Activated CD4-positive, alpha-beta T cell treated with anti-CD3 and anti-CD28 coated beads for 36 hours (primary cell): ENCODE data around the gene RMND1. TPM values are rescaled to one million over a fixed set of nuclear protein-coding genes. Genes with fewer than 3 reads are reported as not detected.
"Not testable (repeated sequence)": the region's sequence is repeated elsewhere in the genome, so short reads cannot be mapped to it uniquely, and the experiment has no call there.

ENCODE experiments used
- ATAC-seq: fragments of 200-7000 bp; cut with Tn5 transposase; one replicate; pipeline ENCODE4 v1.10.0; 2021; ENCODE audit warnings: mild to moderate bottlenecking, moderate library complexity
- CTCF ChIA-PET: fragments of 350-600 bp; sonication (Branson Sonifier 250); formaldehyde crosslinking; loops from one replicate; lab custom pipeline; 2021; ENCODE audit warnings: antibody characterized with exemption; lab: Charles Lee
- POLR2A ChIA-PET: fragments of 350-600 bp; sonication (Branson Sonifier 250); formaldehyde crosslinking; loops from one replicate; lab custom pipeline; 2021; ENCODE audit warnings: antibody characterized with exemption, inconsistent platforms; lab: Charles Lee
- DNase-seq: peaks from one replicate; pipeline ENCODE4 v3.0.0-alpha.2; 2020
- H3K27ac Mint-ChIP-seq: one replicate; pipeline ENCODE4 v1.8.0; 2021; ENCODE audit warnings: mixed read lengths
- H3K27me3 Mint-ChIP-seq: one replicate; pipeline ENCODE4 v1.8.0; 2021; ENCODE audit warnings: mixed read lengths
- H3K36me3 Mint-ChIP-seq: one replicate; pipeline ENCODE4 v1.8.0; 2021; ENCODE audit warnings: low read depth, mixed read lengths
- H3K4me1 Mint-ChIP-seq: one replicate; pipeline ENCODE4 v1.8.0; 2021; ENCODE audit warnings: mixed read lengths
- H3K4me3 Mint-ChIP-seq: one replicate; pipeline ENCODE4 v1.8.0; 2021; ENCODE audit warnings: mild to moderate bottlenecking, moderate library complexity, mixed read lengths
- H3K9me3 Mint-ChIP-seq: one replicate; pipeline ENCODE4 v1.8.0; 2021; ENCODE audit warnings: low read depth, mixed read lengths
- intact Hi-C, 2 experiments: fragments of 100-400 bp; cut with DNase I in 1 of 2; cut with micrococcal nuclease in 1 of 2; formaldehyde crosslinking; loops; one replicate each; pipeline versions ENCODE4 v1.14.2 to v1.15.1; 2022 to 2024; cut with DNase I, micrococcal nuclease
- total RNA-seq, 2 experiments: library from RNA; stranded (reverse); gene quantifications; one replicate each; pipeline ENCODE4 v1.2.3, GENCODE V29; 2021

RMND1 gene
- total RNA-seq, 2 experiments from 2014 or later, result 20.8 to 21.5 TPM

GRCh38 chr6:151483994-151484393 lies 32.1 kb upstream of the RMND1 start:
- H3K27me3 Mint-ChIP-seq, result no peaks in the 10 kb centered on the region
- H3K4me1 Mint-ChIP-seq, result peaks cover 20% of the 10 kb centered on the region
- H3K4me3 Mint-ChIP-seq, result no peak overlapping the region
- CTCF ChIA-PET, result interaction anchor here (0.8 to 2.2 kb wide), 4 partner anchors 9 to 77 kb away, joined by 3 to 5 read pairs (median 4); no protein-coding TSS in a partner anchor
- no peaks in the 10 kb centered on the region for H3K9me3 Mint-ChIP-seq
- ATAC-seq (no peak), DNase-seq (no peak)
- POLR2A ChIA-PET, result no interaction called here
- H3K36me3 Mint-ChIP-seq, result peaks cover 2% of the 10 kb centered on the region
- intact Hi-C loops, result loop anchor here in 1 of 2 experiments (10.0 kb wide), 1 partner anchor 469 kb away; no protein-coding TSS in a partner anchor
- no peak overlapping the region for H3K27ac Mint-ChIP-seq

- ATAC-seq (peak; percentile 51), DNase-seq (no peak)
- ChIA-PET CTCF (interaction anchor here (0.9 to 1.0 kb wide), 2 partner anchors 9 kb away, joined by 3 to 4 read pairs; no protein-coding TSS in a partner anchor), POLR2A (interaction anchor here (0.7 kb wide), 1 partner anchor 820 kb away, joined by 3 read pairs; no protein-coding TSS in a partner anchor)
- Mint-ChIP-seq H3K4me1 (peaks cover 20% of the 10 kb centered on the region), H3K27me3 (no peaks in the 10 kb centered on the region), H3K27ac (peak overlapping the region; percentile 93), H3K36me3 (peaks cover 2% of the 10 kb centered on the region), H3K9me3 (no peaks in the 10 kb centered on the region), H3K4me3 (peak overlapping the region; percentile 57)
- intact Hi-C loops, result loop anchor here in 1 of 2 experiments (10.0 kb wide), 1 partner anchor 467 kb away; no protein-coding TSS in a partner anchor
These were observed 30.4 kb upstream of the RMND1 start for GRCh38 chr6:151482290-151482689.

- H3K27me3 Mint-ChIP-seq, result no peaks in the 10 kb centered on the region
- H3K9me3 Mint-ChIP-seq, result no peaks in the 10 kb centered on the region
- peaks cover 20% of the 10 kb centered on the region for H3K4me1 Mint-ChIP-seq
- CTCF ChIA-PET, result interaction anchor here (0.9 to 1.0 kb wide), 2 partner anchors 9 kb away, joined by 3 to 4 read pairs; no protein-coding TSS in a partner anchor
- peaks cover 2% of the 10 kb centered on the region for H3K36me3 Mint-ChIP-seq
- DNase-seq, result no peak
- H3K27ac Mint-ChIP-seq, result no peak overlapping the region
- intact Hi-C loops, result loop anchor here in 1 of 2 experiments (10.0 kb wide), 1 partner anchor 467 kb away; no protein-coding TSS in a partner anchor
- H3K4me3 Mint-ChIP-seq, result no peak overlapping the region
- POLR2A ChIA-PET, result no interaction called here
- no peak for ATAC-seq
These were observed 29.9 kb upstream of the RMND1 start for GRCh38 chr6:151481786-151482185.

- POLR2A ChIA-PET, result no interaction called here
- CTCF ChIA-PET, result interaction anchor here (0.5 to 1.1 kb wide), 4 partner anchors 9 to 860 kb away, joined by 3 read pairs; no protein-coding TSS in a partner anchor
- H3K9me3 Mint-ChIP-seq, result no peaks in the 10 kb centered on the region
These were observed 26.7 kb upstream of the RMND1 start for GRCh38 chr6:151478670-151479069.

GRCh38 chr6:151477726-151478125 lies 25.8 kb upstream of the RMND1 start:
- H3K27me3 Mint-ChIP-seq, result no peaks in the 10 kb centered on the region
- no peak for ATAC-seq
- peaks cover 13% of the 10 kb centered on the region for H3K4me1 Mint-ChIP-seq
- ChIA-PET CTCF (interaction anchor here (1.1 kb wide), 1 partner anchor 10 kb away, joined by 3 read pairs; no protein-coding TSS in a partner anchor), POLR2A (no interaction called here)
- H3K36me3 Mint-ChIP-seq, result peaks cover 2% of the 10 kb centered on the region
- DNase-seq, result no peak
- H3K4me3 Mint-ChIP-seq, result no peak overlapping the region
- H3K9me3 Mint-ChIP-seq, result no peaks in the 10 kb centered on the region
- intact Hi-C loops, result loop anchor here in 1 of 2 experiments (5.0 kb wide), 1 partner anchor 35 kb away; no protein-coding TSS in a partner anchor
- H3K27ac Mint-ChIP-seq, result no peak overlapping the region

More at GRCh38 chr6:151478670-151479069, 26.7 kb upstream of the RMND1 start:
- DNase-seq, result no peak
- no peak for ATAC-seq
- no peak overlapping the region for H3K27ac Mint-ChIP-seq
- H3K27me3 Mint-ChIP-seq, result no peaks in the 10 kb centered on the region
- intact Hi-C loops, result loop anchor here in 1 of 2 experiments (5.0 kb wide), 1 partner anchor 36 kb away; no protein-coding TSS in a partner anchor
- peaks cover 2% of the 10 kb centered on the region for H3K36me3 Mint-ChIP-seq
- H3K4me1 Mint-ChIP-seq, result peaks cover 15% of the 10 kb centered on the region
- no peak overlapping the region for H3K4me3 Mint-ChIP-seq

GRCh38 chr6:151475653-151476523 lies 24.0 kb upstream of the RMND1 start:
- no peaks in the 10 kb centered on the region for H3K9me3 Mint-ChIP-seq
- no peaks in the 10 kb centered on the region for H3K36me3 Mint-ChIP-seq
- no peaks in the 10 kb centered on the region for H3K27me3 Mint-ChIP-seq
- intact Hi-C loops, result loop anchor here (1.0 to 5.0 kb wide), 4 partner anchors 23 to 70 kb away; no protein-coding TSS in a partner anchor
- ATAC-seq (peak; percentile 33), DNase-seq (peak; percentile 65)
- ChIA-PET POLR2A (no interaction called here), CTCF (interaction anchor here (0.7 to 1.5 kb wide), 3 partner anchors 9 to 269 kb away, joined by 4 to 5 read pairs (median 4); partner anchors contain the start of gene RMND1)
- no peak overlapping the region for H3K4me3 Mint-ChIP-seq
- no peak overlapping the region for H3K27ac Mint-ChIP-seq
- no peaks in the 10 kb centered on the region for H3K4me1 Mint-ChIP-seq

- Mint-ChIP-seq H3K9me3 (no peaks in the 10 kb centered on the region), H3K36me3 (peaks cover 15% of the 10 kb centered on the region), H3K27me3 (no peaks in the 10 kb centered on the region), H3K27ac (no peak overlapping the region), H3K4me1 (peaks cover 7% of the 10 kb centered on the region), H3K4me3 (no peak overlapping the region)
- ChIA-PET CTCF (no interaction called here), POLR2A (no interaction called here)
- intact Hi-C loops, result no loop called here
- ATAC-seq (no peak), DNase-seq (no peak)
These were observed 12.8 kb upstream of the RMND1 start for GRCh38 chr6:151464702-151465101.

- Mint-ChIP-seq H3K36me3 (peaks cover 15% of the 10 kb centered on the region), H3K9me3 (no peaks in the 10 kb centered on the region), H3K27ac (no peak overlapping the region), H3K27me3 (no peaks in the 10 kb centered on the region), H3K4me1 (peaks cover 7% of the 10 kb centered on the region), H3K4me3 (no peak overlapping the region)
- no peak for ATAC-seq
- CTCF ChIA-PET, result no interaction called here
- DNase-seq, result no peak
- intact Hi-C loops, result loop anchor here in 1 of 2 experiments (1.0 kb wide), 1 partner anchor 7 kb away; no protein-coding TSS in a partner anchor
- POLR2A ChIA-PET, result no interaction called here
These were observed 9.7 kb upstream of the RMND1 start for GRCh38 chr6:151461673-151462072.

- DNase-seq, POLR2A ChIA-PET, CTCF ChIA-PET, H3K27me3 Mint-ChIP-seq, ATAC-seq, H3K4me3 Mint-ChIP-seq, H3K27ac Mint-ChIP-seq, H3K36me3 Mint-ChIP-seq, H3K9me3 Mint-ChIP-seq: not testable (repeated sequence)
- intact Hi-C loops, result loop anchor here in 1 of 2 experiments (10.0 kb wide), 1 partner anchor 1451 kb away; no protein-coding TSS in a partner anchor
- peaks cover 20% of the 10 kb centered on the region for H3K4me1 Mint-ChIP-seq
These were observed 3.9 kb upstream of the RMND1 start for GRCh38 chr6:151455751-151456398.

GRCh38 chr6:151452750-151453427 lies 963 bp upstream of the RMND1 start:
- Mint-ChIP-seq H3K9me3 (no peaks in the 10 kb centered on the region), H3K27ac (peak overlapping the region; percentile 85), H3K36me3 (peaks cover 8% of the 10 kb centered on the region), H3K4me1 (peaks cover 27% of the 10 kb centered on the region), H3K4me3 (peak overlapping the region; percentile 96), H3K27me3 (no peaks in the 10 kb centered on the region)
- intact Hi-C loops, result loop anchor here (1.0 to 10.0 kb wide), 10 partner anchors 23 to 1886 kb away; partner anchors contain the start of genes FBXO5 (in 1 of the 2), GINM1 (in 1 of the 2), MTRF1L (in 1 of the 2) and NUP43 (in 1 of the 2)
- DNase-seq, result peak; percentile 11
- ATAC-seq, result no peak
- ChIA-PET CTCF (interaction anchor here (0.6 to 1.9 kb wide), 10 partner anchors 11 to 665 kb away, joined by 3 to 10 read pairs (median 4); no protein-coding TSS in a partner anchor), POLR2A (interaction anchor here (0.7 to 1.8 kb wide), 2 partner anchors 63 to 94 kb away, joined by 3 to 22 read pairs; no protein-coding TSS in a partner anchor)
